Endothelial cell (in vitro differentiated cells): Measurements from ENCODE around the gene TGDS. TPM values are rescaled to one million over a fixed set of nuclear protein-coding genes. Genes with fewer than 3 reads are reported as not detected.

Experiments used
- DNase-seq: peaks from one replicate; pipeline ENCODE4 v3.0.0; 2021; ENCODE audit warnings: low spot score
- H3K27ac Mint-ChIP-seq: one replicate; pipeline ENCODE4 v1.8.0; 2021; ENCODE audit warnings: mixed read lengths, inconsistent platforms; ENCODE audit not compliant: unreplicated experiment
- H3K27me3 Mint-ChIP-seq: one replicate; pipeline ENCODE4 v1.8.0; 2021; ENCODE audit warnings: mild to moderate bottlenecking, moderate library complexity, mixed read lengths, inconsistent platforms; ENCODE audit not compliant: unreplicated experiment
- H3K36me3 Mint-ChIP-seq: one replicate; pipeline ENCODE4 v1.8.0; 2021; ENCODE audit warnings: mild to moderate bottlenecking, low read depth, mixed read lengths, inconsistent platforms; ENCODE audit not compliant: unreplicated experiment
- H3K4me1 Mint-ChIP-seq: one replicate; pipeline ENCODE4 v1.8.0; 2021; ENCODE audit warnings: mild to moderate bottlenecking, mixed read lengths, inconsistent platforms; ENCODE audit not compliant: unreplicated experiment
- H3K4me3 Mint-ChIP-seq: one replicate; pipeline ENCODE4 v1.8.0; 2021; ENCODE audit warnings: mild to moderate bottlenecking, mixed read lengths, inconsistent platforms; ENCODE audit not compliant: unreplicated experiment
- H3K9me3 Mint-ChIP-seq: one replicate; pipeline ENCODE4 v1.8.0; 2021; ENCODE audit warnings: mixed read lengths, inconsistent platforms; ENCODE audit not compliant: unreplicated experiment
- total RNA-seq: library from RNA; stranded (reverse); fragmentation: NEBNext Ultra II Directional; extraction: Animal tissue kit (Norgen Biotek cat#: 25700); gene quantifications from one replicate; pipeline ENCODE4 v1.2.1, GENCODE V29; 2021; ENCODE audit not compliant: unreplicated experiment
- TF ChIP-seq, protein P1 (sequence below): fragments of 200-600 bp; sonication (generic); IDR thresholded peaks from one replicate; pipeline ENCODE4 v1.5.0; 2021; ENCODE audit warnings: antibody characterized with exemption; ENCODE audit not compliant: unreplicated experiment

Gene TGDS
- total RNA-seq, 1 donor from 2014 or later = 8.8 TPM

DNA sequence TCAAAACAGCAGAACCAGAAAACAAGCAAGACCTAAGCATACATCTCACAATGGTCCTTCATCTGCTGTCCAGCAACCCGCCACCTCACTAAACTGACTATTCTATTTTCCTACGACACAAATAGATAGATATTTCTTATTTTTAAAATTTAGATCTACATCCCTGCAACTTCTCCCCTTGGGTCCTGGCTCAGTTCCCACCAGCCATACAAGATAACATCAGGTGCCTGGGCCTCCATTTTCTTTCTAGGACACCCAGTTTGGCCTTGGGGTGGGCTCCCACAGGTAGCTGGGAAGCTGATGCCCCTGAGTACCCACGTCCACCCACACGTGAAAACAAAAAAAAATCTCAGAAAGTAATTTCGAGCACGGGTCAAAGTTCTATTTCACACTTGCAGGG, 47.6 kb downstream of the TGDS start:
- Mint-ChIP-seq H3K27me3 (peaks cover 23% of the 10 kb centered on the region), H3K27ac (peak overlapping the region; percentile 42), H3K9me3 (no peaks in the 10 kb centered on the region), H3K4me3 (peak overlapping the region; percentile 85), H3K4me1 (peaks cover 3% of the 10 kb centered on the region), H3K36me3 (peaks cover 8% of the 10 kb centered on the region)
- no peak for DNase-seq
- TF ChIP-seq, protein P1, sequence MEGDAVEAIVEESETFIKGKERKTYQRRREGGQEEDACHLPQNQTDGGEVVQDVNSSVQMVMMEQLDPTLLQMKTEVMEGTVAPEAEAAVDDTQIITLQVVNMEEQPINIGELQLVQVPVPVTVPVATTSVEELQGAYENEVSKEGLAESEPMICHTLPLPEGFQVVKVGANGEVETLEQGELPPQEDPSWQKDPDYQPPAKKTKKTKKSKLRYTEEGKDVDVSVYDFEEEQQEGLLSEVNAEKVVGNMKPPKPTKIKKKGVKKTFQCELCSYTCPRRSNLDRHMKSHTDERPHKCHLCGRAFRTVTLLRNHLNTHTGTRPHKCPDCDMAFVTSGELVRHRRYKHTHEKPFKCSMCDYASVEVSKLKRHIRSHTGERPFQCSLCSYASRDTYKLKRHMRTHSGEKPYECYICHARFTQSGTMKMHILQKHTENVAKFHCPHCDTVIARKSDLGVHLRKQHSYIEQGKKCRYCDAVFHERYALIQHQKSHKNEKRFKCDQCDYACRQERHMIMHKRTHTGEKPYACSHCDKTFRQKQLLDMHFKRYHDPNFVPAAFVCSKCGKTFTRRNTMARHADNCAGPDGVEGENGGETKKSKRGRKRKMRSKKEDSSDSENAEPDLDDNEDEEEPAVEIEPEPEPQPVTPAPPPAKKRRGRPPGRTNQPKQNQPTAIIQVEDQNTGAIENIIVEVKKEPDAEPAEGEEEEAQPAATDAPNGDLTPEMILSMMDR = no peak

- DNase-seq = no peak
- H3K36me3 Mint-ChIP-seq = peaks cover 8% of the 10 kb centered on the region
- peak overlapping the region; percentile 27 for H3K4me3 Mint-ChIP-seq
- TF ChIP-seq, protein P1 = no peak
- H3K4me1 Mint-ChIP-seq = peaks cover 8% of the 10 kb centered on the region
- no peaks in the 10 kb centered on the region for H3K9me3 Mint-ChIP-seq
- no peak overlapping the region for H3K27ac Mint-ChIP-seq
- peaks cover 23% of the 10 kb centered on the region for H3K27me3 Mint-ChIP-seq
Observed at GRCh38 chr13:94546061-94546839, 49.7 kb downstream of the TGDS start.

DNA sequence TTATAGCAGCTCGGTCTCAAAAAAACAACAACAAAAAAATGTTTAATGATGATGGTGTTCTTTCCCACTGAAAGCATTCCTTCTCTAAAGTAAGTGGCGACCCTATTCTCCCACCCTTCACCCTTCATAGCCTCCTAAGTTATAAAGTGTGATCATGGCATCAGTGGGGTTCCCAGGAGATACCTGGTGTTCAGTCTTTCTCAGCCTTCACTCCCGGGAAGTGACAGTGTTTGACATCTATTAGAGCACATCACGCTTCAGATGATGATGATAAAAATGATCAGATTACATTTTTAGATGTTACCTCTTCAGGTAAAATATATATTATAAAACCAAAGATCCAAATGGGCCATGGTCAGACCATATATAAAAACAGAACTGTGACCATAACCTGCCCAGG, 51.0 kb downstream of the TGDS start:
- TF ChIP-seq, protein P1 = no peak
- Mint-ChIP-seq H3K27me3 (peaks cover 15% of the 10 kb centered on the region), H3K9me3 (no peaks in the 10 kb centered on the region), H3K4me1 (peaks cover 11% of the 10 kb centered on the region), H3K4me3 (no peak overlapping the region), H3K36me3 (peaks cover 6% of the 10 kb centered on the region), H3K27ac (no peak overlapping the region)
- no peak for DNase-seq

DNA sequence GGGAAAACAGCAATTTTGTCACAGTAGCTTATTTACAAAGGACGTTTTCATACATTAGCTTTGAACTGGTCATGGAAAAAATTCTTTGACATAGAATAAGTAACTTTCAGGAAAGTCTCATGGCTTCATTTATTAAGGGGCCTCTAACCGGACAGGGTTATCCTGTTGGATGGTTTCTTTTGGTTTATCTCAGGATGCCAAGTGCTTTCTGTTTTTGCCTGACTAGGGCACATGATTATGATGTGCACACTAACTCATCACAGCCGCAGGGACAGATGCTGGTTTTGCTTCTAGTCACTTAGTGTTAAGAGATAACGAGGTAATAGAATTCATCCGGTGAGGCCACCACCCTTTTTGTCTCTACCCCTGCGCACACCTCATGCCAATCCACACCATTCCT, 53.0 kb downstream of the TGDS start:
- no peaks in the 10 kb centered on the region for H3K36me3 Mint-ChIP-seq
- H3K27ac Mint-ChIP-seq = no peak overlapping the region
- no peaks in the 10 kb centered on the region for H3K9me3 Mint-ChIP-seq
- TF ChIP-seq, protein P1 = no peak
- DNase-seq = no peak
- H3K4me1 Mint-ChIP-seq = peaks cover 10% of the 10 kb centered on the region
- peaks cover 6% of the 10 kb centered on the region for H3K27me3 Mint-ChIP-seq
- H3K4me3 Mint-ChIP-seq = no peak overlapping the region
